ENCODE data around the gene PCDHGB5. TPM values are rescaled to one million over a fixed set of nuclear protein-coding genes. Genes with fewer than 3 reads are reported as not detected.
A peak's percentile ranks its signal among the peaks of the same experiment; 100 is the strongest.

PCDHGB5 gene
- total RNA-seq, 6 experiments from 2014 or later, result 3.0 to 6.8 (median 4.0) TPM

- no peaks in the 10 kb centered on the region for H3K4me1 ChIP-seq
- 45% methylated on average over 24 of the region's 24 CpGs for WGBS (ENCODE audit: insufficient coverage, low coverage, low lambda C conversion rate, missing lambda C conversion rate)
- H3K4me3 ChIP-seq, result no peak overlapping the region
- intact Hi-C loops (cut with DNase I), result no loop called here
- no peak for DNase-seq
- H3K27ac ChIP-seq, result no peak overlapping the region
- H3K36me3 ChIP-seq, result no peaks in the 10 kb centered on the region
- TF ChIP-seq, protein P1, sequence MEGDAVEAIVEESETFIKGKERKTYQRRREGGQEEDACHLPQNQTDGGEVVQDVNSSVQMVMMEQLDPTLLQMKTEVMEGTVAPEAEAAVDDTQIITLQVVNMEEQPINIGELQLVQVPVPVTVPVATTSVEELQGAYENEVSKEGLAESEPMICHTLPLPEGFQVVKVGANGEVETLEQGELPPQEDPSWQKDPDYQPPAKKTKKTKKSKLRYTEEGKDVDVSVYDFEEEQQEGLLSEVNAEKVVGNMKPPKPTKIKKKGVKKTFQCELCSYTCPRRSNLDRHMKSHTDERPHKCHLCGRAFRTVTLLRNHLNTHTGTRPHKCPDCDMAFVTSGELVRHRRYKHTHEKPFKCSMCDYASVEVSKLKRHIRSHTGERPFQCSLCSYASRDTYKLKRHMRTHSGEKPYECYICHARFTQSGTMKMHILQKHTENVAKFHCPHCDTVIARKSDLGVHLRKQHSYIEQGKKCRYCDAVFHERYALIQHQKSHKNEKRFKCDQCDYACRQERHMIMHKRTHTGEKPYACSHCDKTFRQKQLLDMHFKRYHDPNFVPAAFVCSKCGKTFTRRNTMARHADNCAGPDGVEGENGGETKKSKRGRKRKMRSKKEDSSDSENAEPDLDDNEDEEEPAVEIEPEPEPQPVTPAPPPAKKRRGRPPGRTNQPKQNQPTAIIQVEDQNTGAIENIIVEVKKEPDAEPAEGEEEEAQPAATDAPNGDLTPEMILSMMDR (IDR thresholded peaks at IDR 0.05), result no peak
- TF ChIP-seq POLR2A (IDR thresholded peaks at IDR 0.05), result no peak
- H3K9me3 ChIP-seq, result peaks cover 0 to 3% (median 0%) of the 10 kb centered on the region in 4 donors
- ATAC-seq, result no peak
- peaks cover 0 to 1% of the 10 kb centered on the region in 2 donors for H3K27me3 ChIP-seq
Observed at GRCh38 chr5:141355641-141356040, 42.1 kb upstream of the PCDHGB5 start.

DNA sequence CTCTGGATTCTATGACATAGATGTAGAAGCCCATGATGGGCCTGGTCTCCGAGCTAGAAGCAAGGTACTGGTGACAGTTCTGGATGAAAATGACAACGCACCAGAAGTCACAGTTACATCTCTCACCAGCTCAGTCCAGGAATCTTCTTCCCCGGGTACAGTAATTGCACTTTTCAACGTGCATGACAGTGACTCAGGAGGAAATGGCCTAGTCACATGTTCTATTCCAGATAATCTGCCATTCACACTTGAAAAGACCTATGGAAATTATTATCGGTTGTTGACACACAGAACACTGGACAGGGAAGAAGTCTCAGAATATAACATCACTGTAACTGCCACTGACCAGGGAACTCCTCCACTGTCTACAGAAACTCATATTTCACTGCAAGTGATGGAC, 41.6 kb upstream of the PCDHGB5 start:
- no peak overlapping the region for H3K27ac ChIP-seq
- peaks cover 0 to 3% (median 0%) of the 10 kb centered on the region in 4 donors for H3K9me3 ChIP-seq
- no peaks in the 10 kb centered on the region for H3K36me3 ChIP-seq
- DNase-seq (no peak), ATAC-seq (no peak)
- H3K27me3 ChIP-seq, result peaks cover 0 to 3% of the 10 kb centered on the region in 2 donors
- WGBS (ENCODE audit: insufficient coverage, low coverage, low lambda C conversion rate, missing lambda C conversion rate), result 68% methylated on average over 5 of the region's 5 CpGs
- H3K4me3 ChIP-seq, result no peak overlapping the region
- intact Hi-C loops (cut with DNase I), result no loop called here
- TF ChIP-seq, protein P1 (IDR thresholded peaks at IDR 0.05), result no peak
- TF ChIP-seq POLR2A (IDR thresholded peaks at IDR 0.05), result no peak
- no peaks in the 10 kb centered on the region for H3K4me1 ChIP-seq

- Histone ChIP-seq H3K4me3 (no peak overlapping the region), H3K4me1 (no peaks in the 10 kb centered on the region), H3K27me3 (peaks cover 0 to 3% of the 10 kb centered on the region in 2 donors), H3K36me3 (no peaks in the 10 kb centered on the region), H3K27ac (no peak overlapping the region), H3K9me3 (peaks cover 0 to 3% (median 0%) of the 10 kb centered on the region in 4 donors)
- 21% methylated on average over 5 of the region's 19 CpGs for WGBS (ENCODE audit: insufficient coverage, low coverage, low lambda C conversion rate, missing lambda C conversion rate)
- intact Hi-C loops (cut with DNase I), result no loop called here
- TF ChIP-seq, protein P1 (IDR thresholded peaks at IDR 0.05), result no peak
- no peak for TF ChIP-seq POLR2A (IDR thresholded peaks at IDR 0.05)
- ATAC-seq (no peak), DNase-seq (no peak)
Observed at GRCh38 chr5:141356950-141357349, 40.8 kb upstream of the PCDHGB5 start.

DNA sequence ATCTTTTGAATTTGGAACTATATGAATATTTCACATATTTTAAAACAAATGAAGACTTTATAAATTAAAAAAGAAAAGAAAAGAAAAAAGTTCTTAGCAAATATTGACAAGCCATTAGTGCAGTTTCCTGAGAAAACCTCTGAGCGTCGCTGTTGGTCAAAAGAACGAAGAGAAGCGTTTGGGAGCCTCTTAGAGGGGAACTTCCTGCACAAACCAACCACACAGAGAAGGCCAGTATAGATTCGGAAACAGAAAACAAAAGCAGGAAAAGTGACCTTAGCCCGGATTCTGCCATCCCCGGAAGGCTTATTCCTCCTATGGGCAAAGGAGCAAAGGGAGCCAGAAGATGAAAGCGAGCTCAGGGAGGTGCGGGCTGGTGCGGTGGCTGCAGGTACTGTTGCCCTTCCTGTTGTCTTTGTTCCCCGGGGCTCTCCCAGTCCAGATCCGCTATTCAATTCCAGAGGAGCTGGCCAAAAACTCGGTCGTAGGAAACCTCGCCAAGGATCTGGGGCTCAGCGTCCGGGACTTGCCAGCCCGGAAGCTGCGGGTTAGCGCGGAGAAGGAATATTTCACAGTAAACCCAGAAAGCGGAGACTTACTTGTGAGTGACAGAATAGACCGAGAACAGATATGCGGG, 37.8 kb upstream of the PCDHGB5 start, which contains the start of gene PCDHGB2:
Gene PCDHGB2 (plus strand): TSS at position 205 of the 637 bp plus-strand sequence. CDS start 142 bp downstream, at position 347.
- no peak within 1 kb of the TSS for H3K27ac ChIP-seq
- no peaks in the 10 kb centered on the region for H3K4me1 ChIP-seq
- no peak within 1 kb of the TSS for H3K4me3 ChIP-seq
- TF ChIP-seq POLR2A (IDR thresholded peaks at IDR 0.05), result no peak
- TF ChIP-seq, protein P1 (IDR thresholded peaks at IDR 0.05), result peak in 2 of 4 donors; percentile 6 to 29
- ATAC-seq (peak in 3 of 4 donors; percentile 22 to 40 (median 31)), DNase-seq (no peak)
- peaks cover 0 to 3% of the 10 kb centered on the region in 2 donors for H3K27me3 ChIP-seq
- no peaks in the 10 kb centered on the region for H3K36me3 ChIP-seq
- peaks cover 0 to 3% (median under 1%) of the 10 kb centered on the region in 4 donors for H3K9me3 ChIP-seq
- 24% methylated on average over 24 of the region's 24 CpGs for WGBS (ENCODE audit: insufficient coverage, low coverage, low lambda C conversion rate, missing lambda C conversion rate)
- intact Hi-C loops (cut with DNase I), result no loop called here
